Measurements from ENCODE around the gene ADAMTS7.
A peak's percentile ranks its signal among the peaks of the same experiment; 100 is the strongest.
"Not testable (repeated sequence)": the region's sequence is repeated elsewhere in the genome, so short reads cannot be mapped to it uniquely, and the experiment has no call there.

Gene ADAMTS7

DNA sequence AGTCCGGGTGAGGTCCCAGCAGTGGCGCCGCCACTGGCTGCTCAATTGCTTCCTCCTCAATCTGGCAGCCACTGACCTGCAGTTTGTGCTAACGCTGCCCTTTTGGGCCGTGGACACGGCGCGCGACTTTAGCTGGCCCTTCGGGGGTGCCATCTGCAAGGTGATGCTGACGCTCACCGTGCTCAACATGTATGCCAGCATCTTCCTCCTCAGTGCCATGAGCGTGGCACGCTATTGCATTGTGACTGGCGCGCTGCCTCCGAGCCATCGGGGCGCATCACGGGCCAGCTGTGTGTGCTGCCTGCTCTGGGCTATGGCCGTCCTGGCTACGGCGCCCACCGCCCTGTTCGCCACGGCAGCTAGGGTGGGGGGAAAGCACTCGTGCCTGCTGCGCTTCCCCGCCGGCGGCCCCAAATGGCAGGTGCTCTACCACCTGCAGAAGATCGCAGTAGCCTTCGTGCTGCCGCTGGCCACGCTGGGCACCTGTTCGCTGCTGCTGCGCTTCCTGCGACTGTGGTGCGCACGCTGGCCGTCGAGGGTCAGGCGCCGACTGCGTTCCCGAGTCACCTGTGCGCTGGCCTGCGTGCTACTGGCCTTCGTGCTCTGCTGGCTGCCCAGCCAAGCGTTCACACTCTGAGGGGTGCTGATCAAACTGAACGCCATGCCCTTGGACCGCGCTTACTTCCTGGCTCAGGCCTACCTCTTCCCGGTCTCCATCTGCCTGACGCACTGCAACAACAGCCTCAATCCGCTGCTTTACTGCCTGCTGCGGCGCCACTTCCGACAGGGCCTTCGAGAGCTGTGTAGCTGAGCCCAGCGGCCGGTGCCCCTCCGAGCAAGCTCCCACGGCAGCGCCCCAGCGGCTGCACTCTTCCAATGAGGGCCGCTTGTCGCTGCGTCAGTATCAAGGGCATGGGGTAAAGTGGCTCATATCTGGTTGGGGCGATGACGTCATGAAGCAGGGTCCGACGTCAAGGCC is 20.3 kb upstream of the ADAMTS7 start:
- DNase-seq = no peak

DNA sequence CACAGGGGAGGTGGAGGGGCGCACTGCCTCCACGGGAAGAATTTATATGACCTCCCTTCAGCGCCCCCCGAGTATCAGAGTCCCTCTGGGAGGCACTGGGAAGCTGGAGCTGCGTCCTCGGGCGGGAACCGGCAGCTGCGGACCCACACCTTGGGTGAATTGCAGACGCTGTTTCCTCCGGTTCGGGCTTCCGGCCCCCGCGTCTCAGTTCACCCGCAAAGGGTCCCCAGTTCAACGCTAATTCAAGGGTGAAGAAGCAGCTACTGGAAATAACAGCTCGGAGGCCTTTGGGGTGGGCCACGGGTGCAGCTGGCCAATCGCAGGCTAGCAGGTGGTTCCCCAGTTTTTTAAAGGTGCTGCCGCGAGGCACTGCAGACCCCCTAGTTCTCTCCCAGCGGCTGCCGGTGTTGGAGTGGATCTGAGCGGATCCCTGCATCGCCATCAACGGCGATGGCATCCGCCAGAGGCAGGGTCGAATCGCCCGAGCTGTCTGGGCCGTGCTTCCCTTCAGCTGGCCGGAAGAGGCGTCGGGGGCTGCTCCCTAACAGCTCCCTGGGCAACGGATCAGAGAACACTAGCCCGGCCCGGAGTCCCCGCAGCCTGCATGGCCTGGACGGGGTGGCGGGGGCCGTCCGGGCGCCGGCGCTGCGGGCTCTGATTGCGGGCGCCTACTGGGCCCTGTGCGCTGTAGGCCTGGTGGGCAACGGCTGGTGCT is 19.4 kb upstream of the ADAMTS7 start:
- no peak for DNase-seq

- DNase-seq = no peak
These were observed 17.7 kb upstream of the ADAMTS7 start for GRCh38 chr15:78828920-78829319.

GRCh38 chr15:78822514-78822913 is 11.2 kb upstream of the ADAMTS7 start:
- DNase-seq = no peak

DNA sequence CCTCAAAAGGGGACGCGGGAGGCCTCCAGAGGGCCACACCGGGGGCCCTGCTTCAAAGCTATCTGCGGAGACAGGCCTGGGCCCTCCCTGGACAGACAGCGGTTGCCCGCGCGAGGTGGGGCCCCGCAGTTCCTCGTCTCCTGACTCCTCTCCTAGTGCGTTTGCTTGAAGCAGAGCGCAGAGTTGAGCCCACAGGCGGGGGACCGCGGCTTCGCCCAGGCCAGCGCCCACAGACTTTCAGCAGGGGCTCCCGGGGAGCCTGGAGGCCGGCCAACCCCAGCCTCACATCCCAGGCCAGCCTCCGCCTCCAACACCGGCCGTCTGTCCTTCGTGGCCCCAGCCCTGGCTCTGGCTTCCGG is 540 bp upstream of the ADAMTS7 start:
- DNase-seq = no peak

DNA sequence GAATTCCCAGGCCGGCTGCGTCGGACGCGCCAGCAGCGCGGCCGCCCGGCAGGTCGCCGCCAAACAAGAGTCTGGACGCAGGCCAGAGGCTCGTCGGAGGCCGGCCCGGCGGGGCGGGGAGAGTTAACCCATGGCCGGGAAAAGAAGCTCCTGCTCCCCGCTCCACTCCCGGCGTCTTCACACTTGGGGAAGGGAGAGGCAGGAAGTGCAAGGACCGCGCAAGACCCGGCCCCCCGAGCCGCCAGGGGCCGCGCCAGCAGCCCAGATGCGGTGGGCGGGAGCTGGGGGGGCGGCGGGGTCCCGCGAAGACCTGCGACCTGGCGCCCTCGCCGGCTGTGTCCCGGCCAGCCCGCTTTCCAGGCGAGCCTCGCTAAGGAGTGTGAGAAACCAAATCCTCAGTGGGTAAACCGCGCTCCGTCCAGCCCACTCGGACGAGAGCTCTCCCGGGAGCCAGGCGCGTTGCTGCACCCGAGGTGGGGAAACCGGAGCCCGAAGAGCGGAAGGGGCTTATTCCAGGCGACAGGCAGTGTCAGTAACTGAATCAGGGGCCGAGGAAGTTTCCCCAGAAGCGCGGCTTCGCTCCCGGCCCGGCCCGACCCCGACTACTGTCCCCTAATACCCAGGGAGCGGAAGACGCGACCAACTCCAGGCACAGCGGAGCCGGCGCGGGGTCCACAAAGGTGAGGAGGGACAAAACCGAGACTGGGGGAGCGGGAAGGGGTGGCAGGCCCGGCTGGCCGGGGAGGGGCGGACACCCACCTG is 721 bp downstream of the ADAMTS7 start:
- DNase-seq = no peak

- DNase-seq = no peak
These were observed 1.3 kb downstream of the ADAMTS7 start for GRCh38 chr15:78810003-78810361.

DNA sequence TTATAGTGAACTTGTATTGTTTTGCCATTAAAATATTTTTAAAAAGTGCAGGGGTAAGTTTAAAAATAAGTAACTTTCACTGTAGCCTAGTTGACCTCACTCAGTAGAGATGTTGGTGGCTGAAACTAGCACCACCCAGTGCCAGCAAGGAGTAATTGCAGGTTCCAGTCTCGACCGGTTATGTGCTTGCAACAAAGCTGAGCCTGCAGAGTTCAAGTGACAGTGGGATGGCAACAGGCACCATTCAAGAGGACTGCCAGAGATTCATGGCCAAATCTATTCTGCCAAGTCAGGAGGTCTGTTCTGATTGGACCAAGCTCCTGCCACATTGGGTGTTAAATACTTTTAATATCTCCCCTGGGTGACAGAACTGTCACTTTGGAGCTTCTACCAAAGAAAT is 2.7 kb downstream of the ADAMTS7 start:
- DNase-seq = no peak

DNA sequence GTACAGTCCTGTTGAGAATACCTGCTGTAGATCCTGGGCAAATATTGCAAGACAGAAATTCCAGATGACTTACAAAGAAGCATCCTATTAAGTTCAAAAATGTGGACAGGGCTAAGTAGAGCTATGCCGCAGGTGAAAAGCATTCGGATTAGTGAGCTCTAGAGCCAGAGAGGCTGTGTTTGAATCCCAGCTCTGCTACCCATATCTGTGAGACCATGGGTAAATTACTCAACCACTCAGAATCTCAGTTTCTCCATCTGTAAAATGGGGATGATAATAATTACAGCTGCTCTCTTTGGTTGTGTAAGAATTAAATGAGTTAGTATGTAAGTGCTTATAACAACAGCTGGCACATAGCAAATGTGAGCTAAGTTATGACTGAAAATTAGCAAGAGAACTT is 3.9 kb downstream of the ADAMTS7 start:
- no peak for DNase-seq

DNA sequence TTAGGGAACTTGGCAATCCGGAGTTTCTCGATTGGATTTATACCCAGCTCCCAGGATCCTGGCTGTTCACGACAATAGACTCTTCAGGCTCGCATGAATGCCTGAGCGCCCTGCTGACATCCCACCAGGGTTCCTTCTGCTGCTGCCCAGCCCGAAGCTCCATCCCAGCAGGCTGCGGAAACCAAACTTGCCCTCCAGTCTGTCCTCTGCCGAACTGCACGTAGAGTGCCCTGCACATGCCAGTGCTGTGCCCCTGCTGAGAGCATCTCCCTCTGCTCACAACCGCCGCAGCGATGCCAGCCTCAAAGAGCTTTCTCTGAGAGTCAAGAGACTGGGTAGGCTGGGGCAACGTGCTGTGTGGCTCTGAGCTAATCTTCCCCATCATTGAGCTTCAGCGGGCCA is 6.9 kb downstream of the ADAMTS7 start:
- DNase-seq = no peak

DNA sequence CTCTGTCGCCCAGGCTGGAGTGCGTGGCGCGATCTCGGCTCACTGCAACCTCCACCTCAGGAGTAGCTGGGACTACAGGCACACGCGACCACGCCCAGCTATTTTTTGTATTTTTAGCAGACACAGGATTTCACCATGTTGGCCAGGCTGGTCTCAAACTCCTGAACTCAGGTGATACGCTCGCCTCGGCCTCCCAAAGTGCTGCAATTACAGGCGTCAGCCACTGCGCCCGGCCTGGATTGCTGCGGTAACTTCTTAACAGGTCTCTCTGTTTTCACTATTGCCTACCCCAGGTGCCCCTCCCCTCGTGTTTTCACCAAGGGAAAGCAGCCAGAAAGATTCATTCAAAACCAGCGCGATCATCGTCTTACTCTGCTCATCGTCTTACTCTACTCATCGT is 10.5 kb downstream of the ADAMTS7 start:
- no peak for DNase-seq

GRCh38 chr15:78800189-78800588 is 11.1 kb downstream of the ADAMTS7 start:
- no peak for DNase-seq

- not testable (repeated sequence) for DNase-seq
These were observed 12.2 kb downstream of the ADAMTS7 start for GRCh38 chr15:78799102-78799501.

- DNase-seq = peak; percentile 32
These were observed 12.9 kb downstream of the ADAMTS7 start for GRCh38 chr15:78798355-78798754.

DNA sequence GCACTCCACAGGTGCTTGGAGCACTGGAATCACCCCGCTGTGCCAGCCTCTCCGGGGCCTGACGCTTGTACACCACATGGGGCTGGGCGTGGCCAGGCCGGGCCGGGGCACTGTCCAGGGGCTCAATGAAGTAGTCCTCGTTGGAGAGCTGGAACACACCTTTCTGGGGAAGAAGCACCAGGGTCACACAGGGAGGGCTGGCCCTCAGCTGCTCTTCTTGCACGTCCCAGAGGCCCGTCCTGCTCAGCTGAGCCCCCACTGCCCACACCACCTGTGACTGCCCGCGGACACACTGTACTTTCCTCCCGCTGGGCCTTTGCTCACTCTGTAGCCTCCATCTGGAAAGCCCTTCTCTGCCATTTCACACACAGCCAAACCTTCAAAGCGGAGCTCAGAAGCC is 13.3 kb downstream of the ADAMTS7 start:
- DNase-seq = no peak

GRCh38 chr15:78796510-78796909 is 14.8 kb downstream of the ADAMTS7 start:
- DNase-seq = no peak

DNA sequence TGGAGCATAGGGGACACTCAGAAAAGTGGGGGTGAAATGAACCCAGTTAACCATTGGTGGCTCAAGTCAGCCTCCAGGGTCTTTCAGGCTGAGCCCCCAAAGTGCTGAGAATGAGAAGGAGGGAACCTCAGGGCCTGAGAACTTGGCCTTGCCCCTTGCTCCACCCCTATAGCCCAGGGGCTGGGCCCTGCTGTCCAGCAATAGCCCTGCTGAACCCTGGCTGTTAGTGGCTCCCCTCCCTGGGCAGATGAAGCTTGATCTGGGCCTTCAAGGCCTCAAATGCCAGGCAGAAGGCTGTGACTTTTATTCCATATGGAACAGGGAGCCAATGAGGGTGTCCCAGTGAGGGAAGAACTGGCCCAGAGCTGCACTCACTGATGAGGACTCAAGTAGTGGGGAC is 16.2 kb downstream of the ADAMTS7 start:
- no peak for DNase-seq

DNA sequence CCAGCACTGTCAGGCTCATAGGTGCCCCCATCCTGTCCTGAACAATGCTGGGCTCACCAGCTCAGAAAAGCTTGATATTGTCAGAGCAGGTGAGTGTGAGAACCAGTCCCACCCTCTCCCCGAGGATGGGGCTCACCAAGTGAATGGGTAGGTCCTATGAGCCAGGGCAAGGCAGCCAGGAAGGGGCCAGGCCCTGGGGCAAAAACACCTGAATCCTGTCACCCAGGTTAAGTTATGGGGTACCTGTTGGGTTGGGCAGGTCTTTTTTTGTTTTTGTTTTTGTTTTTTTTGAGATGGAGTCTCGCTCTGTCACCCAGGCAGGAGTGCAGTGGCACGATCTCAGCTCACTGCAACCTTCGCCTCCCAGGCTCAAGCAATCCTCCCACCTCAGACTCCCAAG is 16.8 kb downstream of the ADAMTS7 start:
- not testable (repeated sequence) for DNase-seq

GRCh38 chr15:78791357-78791756 is 19.9 kb downstream of the ADAMTS7 start:
- no peak for DNase-seq

GRCh38 chr15:78790027-78790426 is 21.2 kb downstream of the ADAMTS7 start:
- no peak for DNase-seq

DNA sequence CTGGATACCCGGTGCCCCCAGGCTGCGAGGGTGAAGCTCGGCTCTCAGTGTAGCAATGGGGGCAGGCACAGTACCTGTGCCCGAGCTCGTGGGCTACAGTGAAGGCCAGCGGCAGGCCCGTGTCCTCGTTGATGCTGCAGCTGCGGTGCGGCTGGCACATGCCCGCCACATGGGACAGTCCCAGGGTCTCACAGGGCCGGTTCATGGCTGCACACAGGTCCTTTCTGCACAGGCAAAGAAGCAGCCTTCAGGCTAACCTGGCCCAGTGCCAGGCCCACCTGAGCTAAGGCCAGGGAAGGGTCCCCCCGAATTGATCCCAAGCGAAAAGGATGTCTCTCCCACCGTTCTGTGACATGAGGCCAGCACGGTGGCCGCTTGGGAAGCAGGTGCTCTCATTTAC is 21.6 kb downstream of the ADAMTS7 start:
- no peak for DNase-seq

- no peak for DNase-seq
These were observed 23.1 kb downstream of the ADAMTS7 start for GRCh38 chr15:78788016-78788660.

- DNase-seq = not testable (repeated sequence)
These were observed 28.9 kb downstream of the ADAMTS7 start for GRCh38 chr15:78782402-78782801.

All from amniotic stem cell (primary cell).